GM12892 (cell line): ENCODE measurements around the gene TPST1.

Experiments
- POLR2A ChIP-seq: IDR thresholded peaks from 2 replicates; pipeline ENCODE4 v1.6.1; 2011; ENCODE audit warnings: low read depth, low read length, control low read depth
- POLR2AphosphoS5 ChIP-seq: IDR thresholded peaks from 2 replicates; pipeline ENCODE4 v1.6.1; 2011; ENCODE audit warnings: low read depth, low read length, control low read depth

GRCh38 chr7:66362136-66362535 is 157.0 kb downstream of the TPST1 start:
- no peak for TF ChIP-seq POLR2AphosphoS5
- no peak for TF ChIP-seq POLR2A
